OCI-LY7 (cell line): Measurements from ENCODE around the gene C10orf88. TPM values are rescaled to one million over a fixed set of nuclear protein-coding genes. Genes with fewer than 3 reads are reported as not detected.

Experiments
- BruUV-seq: library from RNA; stranded (reverse); fragments of 400-500 nt; replicated peaks from 2 replicates; lab custom pipeline; 2021; lab: Mats Ljungman, UMichigan
- CTCF ChIA-PET: fragments of 300-600 bp; sonication (Branson Sonifier 250); formaldehyde crosslinking; loops from one replicate; lab custom pipeline; 2022; ENCODE audit warnings: antibody characterized with exemption; ENCODE audit not compliant: unreplicated experiment; lab: Charles Lee
- POLR2A ChIA-PET: fragments of 300-600 bp; sonication (Branson Sonifier 250); formaldehyde crosslinking; loops from one replicate; lab custom pipeline; 2022; ENCODE audit warnings: antibody characterized with exemption; lab: Charles Lee
- DNase-seq: peaks from one replicate; pipeline ENCODE4 v3.0.0-alpha.2; 2015; ENCODE audit warnings: low spot score
- H2AFZ ChIP-seq: fragments of 200-600 bp; sonication (generic), shearing (Covaris generic); 2 replicates; pipeline ENCODE4 v1.6.1; 2014; ENCODE audit warnings: mild to moderate bottlenecking, antibody characterized with exemption, low read length, moderate library complexity
- H3K27ac ChIP-seq: fragments of 200-600 bp; sonication (generic); 2 replicates; pipeline ENCODE4 v1.5.1; 2014; ENCODE audit warnings: mixed run types, low read depth, mild to moderate bottlenecking, moderate library complexity, low read length, inconsistent platforms; ENCODE audit not compliant: poor library complexity, severe bottlenecking
- H3K36me3 ChIP-seq: fragments of 200-600 bp; sonication (generic); 2 replicates; pipeline ENCODE4 v1.6.1; 2014; ENCODE audit warnings: mild to moderate bottlenecking, antibody characterized with exemption, low read length, moderate library complexity, mixed read lengths; ENCODE audit not compliant: insufficient read depth
- H3K4me1 ChIP-seq: fragments of 200-600 bp; sonication (generic); 2 replicates; pipeline ENCODE4 v1.5.1; 2014; ENCODE audit warnings: mild to moderate bottlenecking, low read length; ENCODE audit not compliant: insufficient read depth, poor library complexity, severe bottlenecking
- H3K4me2 ChIP-seq: fragments of 200-600 bp; sonication (generic); 2 replicates; pipeline ENCODE4 v1.6.1; 2014; ENCODE audit warnings: mild to moderate bottlenecking, low read length
- H3K4me3 ChIP-seq: fragments of 200-600 bp; sonication (generic); 2 replicates; pipeline ENCODE4 v1.5.1; 2014; ENCODE audit warnings: mild to moderate bottlenecking, low read depth, low read length; ENCODE audit not compliant: poor library complexity, severe bottlenecking
- H3K79me2 ChIP-seq: fragments of 200-600 bp; sonication (generic); 2 replicates; pipeline ENCODE4 v1.6.1; 2016; ENCODE audit warnings: low read depth, mild to moderate bottlenecking, low read length, moderate library complexity, mixed read lengths; ENCODE audit not compliant: insufficient read depth
- H3K9me2 ChIP-seq: fragments of 200-600 bp; sonication (generic); 2 replicates; pipeline ENCODE4 v1.6.1; 2016; ENCODE audit warnings: mild to moderate bottlenecking, low read length, mixed read lengths; ENCODE audit not compliant: insufficient read depth
- H3K9me3 ChIP-seq: fragments of 200-600 bp; sonication (generic); 2 replicates; pipeline ENCODE4 v1.6.1; 2014; ENCODE audit warnings: mild to moderate bottlenecking, mixed run types, low read length, mixed read lengths
- H4K20me1 ChIP-seq: fragments of 200-600 bp; sonication (generic); 2 replicates; pipeline ENCODE4 v1.6.1; 2014; ENCODE audit warnings: mild to moderate bottlenecking, antibody characterized with exemption, low read length, moderate library complexity, mixed read lengths; ENCODE audit not compliant: insufficient read depth
- EZH2phosphoT487 ChIP-seq: fragments of 200-600 bp; sonication (generic); IDR thresholded peaks from 2 replicates; pipeline ENCODE4 v1.6.1; 2018; ENCODE audit warnings: low read depth, borderline replicate concordance, mild to moderate bottlenecking, mixed run types, antibody characterized with exemption, low read length, moderate library complexity, mixed read lengths
- intact Hi-C: fragments of 100-400 bp; cut with micrococcal nuclease; formaldehyde crosslinking; loops from one replicate; pipeline ENCODE4 v1.10.0; 2022; ENCODE audit not compliant: unreplicated experiment
- total RNA-seq, 2 experiments: library from RNA; depleted of rRNA in 1 of 2; stranded (reverse); fragments of >200 nt in 1 of 2; shearing (Covaris generic) in 1 of 2; gene quantifications; 2 replicates each; pipeline ENCODE4 v1.2.3, GENCODE V29; 2014 to 2022
- TF ChIP-seq, protein P1 (sequence below): fragments of 200-600 bp; sonication (generic); conservative IDR thresholded peaks from 2 replicates; pipeline ENCODE4 v1.5.1; 2014; ENCODE audit warnings: mild to moderate bottlenecking, antibody characterized with exemption, low read length, moderate library complexity, mixed read lengths

Gene C10orf88
- total RNA-seq, 2 experiments from 2014 or later, result 5.5 to 11.9 TPM

DNA sequence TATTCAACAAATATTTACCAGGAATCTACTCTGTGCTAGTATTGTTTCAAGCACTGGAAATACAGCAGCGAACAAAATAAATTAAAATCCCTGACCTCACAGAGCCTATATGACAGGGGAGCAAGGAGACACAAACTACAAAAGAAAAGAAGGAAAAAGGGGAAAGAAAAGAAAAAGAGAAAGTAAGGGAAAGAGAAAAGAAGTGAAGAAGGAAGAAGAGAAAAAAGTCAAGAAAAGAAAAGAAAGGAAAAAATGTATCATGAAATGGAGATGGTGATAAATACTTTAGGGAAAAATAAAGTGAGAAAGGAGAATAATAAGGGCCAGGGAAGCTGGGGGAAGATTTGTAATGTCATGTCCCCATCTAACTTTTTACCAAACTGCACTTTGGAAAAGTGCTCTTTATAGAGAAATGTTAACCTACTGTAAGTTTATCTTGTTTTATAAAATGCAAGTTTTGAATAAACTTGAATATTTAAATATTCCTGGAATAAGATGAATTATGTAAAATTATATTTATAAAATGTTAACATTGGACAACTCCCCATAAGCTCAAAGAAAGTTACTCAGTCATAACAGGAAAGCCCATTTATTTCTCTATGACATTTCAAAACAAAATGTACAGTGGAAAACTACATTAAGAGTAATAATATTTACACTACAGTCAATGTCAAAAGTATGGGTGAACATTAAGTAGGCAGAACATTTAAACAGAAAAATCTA is 14.7 kb downstream of the C10orf88 start:
- CTCF ChIA-PET, result no interaction called here
- Histone ChIP-seq H3K36me3 (peaks cover 42% of the 10 kb centered on the region), H3K9me2 (no peaks in the 10 kb centered on the region), H4K20me1 (no peaks in the 10 kb centered on the region), H3K9me3 (no peaks in the 10 kb centered on the region; the same call in 1 of the 2 replicates), H3K27ac (no peak overlapping the region), H3K4me1 (no peaks in the 10 kb centered on the region), H2AFZ (no peak overlapping the region), H3K79me2 (no peaks in the 10 kb centered on the region), H3K4me3 (no peak overlapping the region), H3K4me2 (no peak overlapping the region)
- POLR2A ChIA-PET, result no interaction called here
- DNase-seq, result no peak
- TF ChIP-seq EZH2phosphoT487, result no peak
- TF ChIP-seq, protein P1, sequence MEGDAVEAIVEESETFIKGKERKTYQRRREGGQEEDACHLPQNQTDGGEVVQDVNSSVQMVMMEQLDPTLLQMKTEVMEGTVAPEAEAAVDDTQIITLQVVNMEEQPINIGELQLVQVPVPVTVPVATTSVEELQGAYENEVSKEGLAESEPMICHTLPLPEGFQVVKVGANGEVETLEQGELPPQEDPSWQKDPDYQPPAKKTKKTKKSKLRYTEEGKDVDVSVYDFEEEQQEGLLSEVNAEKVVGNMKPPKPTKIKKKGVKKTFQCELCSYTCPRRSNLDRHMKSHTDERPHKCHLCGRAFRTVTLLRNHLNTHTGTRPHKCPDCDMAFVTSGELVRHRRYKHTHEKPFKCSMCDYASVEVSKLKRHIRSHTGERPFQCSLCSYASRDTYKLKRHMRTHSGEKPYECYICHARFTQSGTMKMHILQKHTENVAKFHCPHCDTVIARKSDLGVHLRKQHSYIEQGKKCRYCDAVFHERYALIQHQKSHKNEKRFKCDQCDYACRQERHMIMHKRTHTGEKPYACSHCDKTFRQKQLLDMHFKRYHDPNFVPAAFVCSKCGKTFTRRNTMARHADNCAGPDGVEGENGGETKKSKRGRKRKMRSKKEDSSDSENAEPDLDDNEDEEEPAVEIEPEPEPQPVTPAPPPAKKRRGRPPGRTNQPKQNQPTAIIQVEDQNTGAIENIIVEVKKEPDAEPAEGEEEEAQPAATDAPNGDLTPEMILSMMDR, result no peak
- no TSS peak for BruUV-seq
- intact Hi-C loops, result no loop called here

DNA sequence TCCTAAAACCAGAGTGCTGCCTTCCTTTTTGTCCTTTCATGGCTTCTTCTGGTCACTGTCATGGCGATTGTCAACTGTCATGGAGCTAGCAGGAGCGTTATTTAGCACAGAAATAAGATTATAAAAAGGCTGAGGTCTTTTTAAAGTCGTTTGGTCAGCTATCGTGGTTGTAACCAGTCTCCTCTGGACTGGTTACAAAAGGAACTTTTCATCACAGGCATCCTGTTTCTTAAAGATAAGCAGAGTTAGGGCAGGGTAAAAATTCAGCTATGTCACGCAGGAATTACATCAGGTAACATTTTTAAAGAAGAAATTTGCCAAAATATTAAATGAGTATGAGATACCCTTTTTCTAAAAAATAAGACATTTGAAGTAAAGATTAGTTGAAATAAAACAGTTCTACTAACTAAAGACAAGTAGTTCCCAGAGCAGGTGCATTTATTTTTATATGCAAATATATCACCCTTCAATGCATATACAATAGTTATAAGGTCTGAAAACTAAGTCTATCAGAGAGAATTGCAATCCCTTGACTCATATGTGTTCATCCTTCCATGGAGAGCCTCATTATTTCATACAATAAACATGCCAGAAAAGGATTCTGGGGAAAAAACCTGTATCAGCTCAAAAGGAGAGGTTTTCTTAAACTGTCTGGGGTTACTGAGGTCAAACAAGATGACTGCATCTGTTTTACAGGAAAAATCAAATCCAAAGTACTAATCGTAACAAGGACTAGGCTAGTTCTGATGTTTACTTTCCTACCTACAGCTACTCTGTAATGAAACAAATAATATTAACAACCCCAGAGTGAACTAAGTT is 22.7 kb downstream of the C10orf88 start:
- Histone ChIP-seq H3K79me2 (no peaks in the 10 kb centered on the region), H3K9me3 (no peaks in the 10 kb centered on the region; the same call in 1 of the 2 replicates), H3K27ac (no peak overlapping the region), H3K36me3 (peaks cover 6% of the 10 kb centered on the region), H3K4me1 (no peaks in the 10 kb centered on the region), H4K20me1 (no peaks in the 10 kb centered on the region), H2AFZ (no peak overlapping the region), H3K9me2 (no peaks in the 10 kb centered on the region), H3K4me3 (no peak overlapping the region), H3K4me2 (no peak overlapping the region)
- POLR2A ChIA-PET, result interaction anchor here (0.7 kb wide), 1 partner anchor 21 kb away, joined by 3 read pairs; the partner anchor contains the start of gene FAM24A
- TF ChIP-seq EZH2phosphoT487, result no peak
- TF ChIP-seq, protein P1, result no peak
- no TSS peak for BruUV-seq
- intact Hi-C loops, result no loop called here
- CTCF ChIA-PET, result no interaction called here
- no peak for DNase-seq
